GM18508 (cell line): ENCODE results near the gene TRAF3IP1.

Experiments
- ATAC-seq: cut with Tn5 transposase; IDR thresholded peaks from one replicate; pipeline ENCODE4 v1.9.1; 2021; ENCODE audit warnings: moderate number of reproducible peaks; ENCODE audit not compliant: insufficient read depth, unreplicated experiment

TRAF3IP1 gene

DNA sequence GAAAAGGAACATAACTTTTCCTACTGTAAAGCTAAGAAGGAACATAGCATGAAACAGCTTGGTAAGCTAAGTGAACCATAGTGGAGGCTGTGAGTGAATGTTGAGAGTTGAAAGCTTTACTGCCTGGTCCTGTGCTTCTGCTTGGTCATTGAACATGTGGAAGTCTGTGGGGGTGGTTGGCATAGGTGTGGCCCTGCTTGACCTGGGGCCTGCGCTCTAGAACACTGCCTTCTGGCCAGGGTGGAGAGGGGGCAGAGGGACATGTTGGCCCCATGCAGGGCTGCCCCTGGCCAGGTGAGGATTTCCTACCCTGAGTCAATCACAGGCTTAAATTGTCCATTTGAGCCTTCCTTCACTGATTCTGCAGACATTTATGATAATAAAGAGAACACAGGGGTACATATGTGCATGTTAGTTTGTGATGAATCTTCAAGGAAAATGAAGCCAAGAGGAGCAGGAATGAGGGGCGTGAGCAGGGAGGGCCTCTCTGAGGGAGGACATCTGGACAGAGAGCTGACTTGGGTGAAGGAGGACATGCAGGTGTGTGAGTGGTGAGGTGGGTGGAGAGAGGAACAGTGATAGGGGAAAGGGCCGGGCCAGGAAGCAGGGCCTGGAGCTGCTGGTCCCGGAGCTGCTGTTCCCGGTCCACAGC lies 16.6 kb downstream of the TRAF3IP1 start:
- no peak for ATAC-seq

DNA sequence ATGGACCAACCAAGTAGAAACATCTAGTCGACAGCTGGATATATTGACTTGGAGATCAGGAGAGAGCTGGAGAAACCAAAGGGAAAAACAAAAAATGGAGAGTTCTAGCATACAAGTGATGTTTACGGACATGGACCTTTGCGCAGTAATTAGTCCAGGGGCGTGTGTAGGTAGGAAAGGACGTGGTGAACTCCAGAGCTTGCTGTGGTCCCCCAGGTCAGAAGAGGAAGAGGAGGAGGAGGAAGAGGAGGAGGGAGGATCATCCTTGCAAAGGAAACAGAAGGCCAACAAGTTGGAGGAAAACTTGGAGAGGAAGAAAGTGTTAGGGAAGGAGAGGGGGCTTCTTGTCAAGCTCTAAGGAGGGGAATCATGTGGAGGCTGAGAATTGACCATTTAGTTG lies 17.5 kb downstream of the TRAF3IP1 start:
- ATAC-seq = no peak

DNA sequence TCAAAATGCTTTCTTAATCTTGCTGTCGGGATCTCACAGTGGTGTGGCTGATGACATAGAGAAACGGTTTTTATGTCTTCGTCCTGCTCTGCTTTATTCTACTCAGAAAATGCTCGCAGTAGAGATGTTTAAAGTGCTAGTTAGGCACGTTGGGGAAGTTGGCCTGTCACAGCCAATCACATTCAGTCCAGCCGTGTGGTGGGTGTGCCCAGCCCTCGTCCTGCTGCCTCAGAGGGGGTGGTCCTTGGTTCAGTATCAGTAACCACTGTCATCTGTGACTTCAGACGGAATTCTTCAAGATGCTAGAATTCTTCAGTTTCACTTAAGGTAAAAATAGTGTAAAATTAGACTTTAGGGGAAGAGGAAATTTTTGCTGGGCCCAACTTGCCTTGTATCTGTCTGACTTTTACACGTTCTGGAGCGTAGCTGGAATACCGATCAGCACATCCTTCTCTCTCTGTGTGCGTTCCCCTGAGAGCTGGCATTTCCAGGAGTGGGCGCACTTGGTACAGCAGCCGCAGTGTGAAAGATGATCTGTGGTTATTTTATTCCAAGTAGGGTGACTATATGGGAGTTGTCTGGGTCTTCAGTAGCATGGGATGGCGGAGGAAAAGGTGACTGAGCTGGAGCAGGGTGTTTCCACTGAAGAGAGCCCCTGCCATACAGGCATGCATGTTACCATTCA lies 18.5 kb downstream of the TRAF3IP1 start:
- no peak for ATAC-seq

DNA sequence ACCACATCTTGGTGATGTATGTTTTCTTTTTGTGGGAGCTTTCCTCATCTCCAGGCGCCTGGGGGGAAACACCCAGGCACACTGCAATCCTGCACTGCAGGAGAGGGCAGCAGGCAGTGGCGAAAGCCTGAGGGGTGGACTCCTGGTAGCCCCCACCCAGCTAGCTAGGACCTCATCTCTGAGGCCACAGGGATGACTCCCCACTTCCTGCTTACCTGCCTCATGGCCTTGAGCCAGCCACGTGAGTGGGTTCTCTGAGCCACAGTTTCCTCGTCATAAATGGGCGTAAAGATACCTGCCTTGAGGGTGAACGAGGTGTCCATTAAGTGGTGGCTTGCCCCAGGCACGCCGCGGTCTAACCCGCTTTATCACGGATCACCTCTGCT lies 19.1 kb downstream of the TRAF3IP1 start:
- no peak for ATAC-seq

DNA sequence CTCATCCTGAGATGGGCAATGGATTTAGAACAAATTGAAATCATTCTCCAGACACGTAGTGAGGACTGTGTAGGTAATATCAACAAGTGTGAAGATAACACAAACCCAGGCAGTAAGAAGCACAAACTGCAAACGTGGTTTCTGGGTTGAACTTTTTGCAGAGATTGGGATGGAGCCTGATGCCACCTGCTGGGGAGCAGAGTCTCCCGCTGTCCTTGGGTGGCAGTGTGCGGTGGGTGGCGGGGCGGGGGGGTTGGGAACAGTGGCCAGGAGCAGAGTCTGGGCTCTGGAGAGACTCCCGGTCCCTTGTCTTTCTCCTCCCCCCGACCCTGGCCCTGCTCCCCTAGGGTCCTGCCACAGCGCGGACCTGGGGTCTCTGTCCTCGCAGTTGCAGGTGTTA lies 19.5 kb downstream of the TRAF3IP1 start:
- ATAC-seq = no peak

DNA sequence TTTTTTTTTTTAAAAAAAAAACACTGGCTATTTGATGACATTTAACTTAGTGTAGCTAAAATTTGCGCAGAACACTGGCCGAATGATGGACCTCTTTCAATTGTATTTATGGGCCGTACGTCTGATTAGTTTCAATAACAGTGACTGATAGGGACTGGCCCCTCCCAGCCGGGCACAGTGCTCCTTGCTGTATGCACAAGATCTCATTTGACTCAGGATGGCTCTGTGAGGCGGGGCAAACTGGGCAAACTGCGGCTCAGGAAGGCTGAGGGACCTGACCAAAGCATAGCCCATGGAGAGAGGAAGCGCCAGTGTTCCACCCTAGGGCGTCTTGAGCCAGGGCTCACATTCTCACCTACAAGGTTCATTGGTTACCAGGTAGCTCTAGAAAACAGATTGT lies 21.2 kb downstream of the TRAF3IP1 start:
- no peak for ATAC-seq

DNA sequence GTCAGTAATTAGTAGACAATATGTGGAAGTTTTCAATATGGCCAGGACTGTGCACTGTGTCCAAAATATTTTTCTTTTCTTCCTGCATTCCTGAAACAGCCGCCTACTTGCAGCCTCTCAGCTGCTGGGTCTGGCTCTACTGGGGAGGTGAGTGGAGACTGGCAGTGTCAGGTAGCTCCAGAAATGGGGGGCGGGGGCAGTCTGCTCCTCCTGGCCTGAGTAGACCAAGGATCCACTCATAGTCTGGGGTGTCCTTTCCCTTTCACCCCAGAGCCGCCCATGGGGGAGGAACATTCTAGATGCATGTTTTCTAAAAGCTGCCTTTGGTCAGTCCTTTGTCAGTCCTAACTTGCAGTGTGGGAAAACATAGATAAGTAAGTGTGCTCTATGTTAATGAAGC lies 23.7 kb downstream of the TRAF3IP1 start:
- ATAC-seq = no peak

DNA sequence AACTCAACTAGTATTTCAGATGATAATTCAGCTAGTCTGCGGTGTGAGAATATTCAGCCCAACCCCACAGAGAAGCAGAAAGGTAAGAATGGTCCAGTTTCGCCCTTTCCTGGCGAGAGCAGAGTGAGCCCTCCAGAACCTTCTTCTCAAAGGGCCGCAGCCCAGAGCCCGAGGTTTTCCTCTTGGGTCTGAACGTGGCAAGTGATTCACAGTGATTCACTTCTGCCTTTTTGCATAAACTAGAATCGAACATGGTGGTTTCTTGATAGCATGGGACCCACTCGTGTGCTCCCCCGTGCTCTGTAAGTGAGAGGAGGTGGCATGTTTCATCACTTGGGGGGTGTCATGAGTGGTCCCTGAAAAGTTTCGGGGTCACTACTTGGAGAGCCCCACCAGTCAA lies 24.2 kb downstream of the TRAF3IP1 start:
- ATAC-seq = no peak

DNA sequence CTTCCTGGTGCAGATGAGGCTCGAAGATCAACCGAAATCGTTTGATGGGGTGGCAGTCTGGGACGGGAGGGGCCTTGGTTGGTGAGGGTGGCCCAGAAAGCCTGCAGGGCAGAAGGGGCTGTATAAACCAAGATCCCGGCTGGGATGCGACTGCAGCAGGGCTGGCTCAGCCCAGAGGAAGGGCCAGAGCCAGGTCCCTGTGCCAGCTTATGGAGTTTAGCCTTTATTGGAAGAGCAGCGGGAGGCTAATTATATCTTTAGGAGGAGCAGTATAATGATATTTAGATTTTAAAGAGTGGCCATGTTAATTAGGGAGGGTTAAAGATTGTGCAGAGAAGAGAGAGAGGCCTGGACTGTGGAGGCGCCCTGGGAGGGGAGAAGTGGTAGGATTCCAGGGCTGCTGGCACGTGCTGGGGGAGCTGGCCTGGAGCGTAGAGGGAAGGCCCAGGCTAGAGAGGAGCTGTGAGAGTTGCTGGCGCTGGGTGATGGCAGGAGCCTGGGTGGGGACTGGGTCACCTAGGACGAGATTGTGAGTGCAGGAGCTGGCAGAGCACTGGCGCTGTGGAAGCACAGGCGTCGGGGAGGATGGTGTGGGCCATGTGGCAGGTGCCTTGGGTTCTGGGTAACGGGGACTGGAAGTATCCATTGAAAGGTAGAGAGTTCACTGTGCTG lies 25.1 kb downstream of the TRAF3IP1 start:
- no peak for ATAC-seq

DNA sequence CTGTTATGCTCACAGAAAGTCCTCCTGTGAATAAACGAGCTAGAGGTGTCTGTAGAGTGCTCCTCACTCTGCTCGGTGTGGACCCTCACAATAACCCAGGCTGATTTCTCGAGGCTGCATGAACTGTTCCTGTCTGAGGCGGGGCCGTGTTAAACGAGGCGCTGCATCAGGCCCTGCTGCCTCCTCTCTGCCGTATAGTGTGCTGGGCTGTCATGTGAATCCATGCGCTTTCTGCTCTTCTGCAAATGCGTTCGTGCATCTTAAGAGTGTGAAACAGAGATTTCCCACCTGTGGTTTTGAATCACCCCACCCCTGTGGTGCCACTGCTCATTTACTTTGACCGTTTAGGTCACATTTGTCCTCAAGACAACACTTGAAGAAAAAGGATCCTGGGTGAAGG lies 26.2 kb downstream of the TRAF3IP1 start:
- no peak for ATAC-seq

DNA sequence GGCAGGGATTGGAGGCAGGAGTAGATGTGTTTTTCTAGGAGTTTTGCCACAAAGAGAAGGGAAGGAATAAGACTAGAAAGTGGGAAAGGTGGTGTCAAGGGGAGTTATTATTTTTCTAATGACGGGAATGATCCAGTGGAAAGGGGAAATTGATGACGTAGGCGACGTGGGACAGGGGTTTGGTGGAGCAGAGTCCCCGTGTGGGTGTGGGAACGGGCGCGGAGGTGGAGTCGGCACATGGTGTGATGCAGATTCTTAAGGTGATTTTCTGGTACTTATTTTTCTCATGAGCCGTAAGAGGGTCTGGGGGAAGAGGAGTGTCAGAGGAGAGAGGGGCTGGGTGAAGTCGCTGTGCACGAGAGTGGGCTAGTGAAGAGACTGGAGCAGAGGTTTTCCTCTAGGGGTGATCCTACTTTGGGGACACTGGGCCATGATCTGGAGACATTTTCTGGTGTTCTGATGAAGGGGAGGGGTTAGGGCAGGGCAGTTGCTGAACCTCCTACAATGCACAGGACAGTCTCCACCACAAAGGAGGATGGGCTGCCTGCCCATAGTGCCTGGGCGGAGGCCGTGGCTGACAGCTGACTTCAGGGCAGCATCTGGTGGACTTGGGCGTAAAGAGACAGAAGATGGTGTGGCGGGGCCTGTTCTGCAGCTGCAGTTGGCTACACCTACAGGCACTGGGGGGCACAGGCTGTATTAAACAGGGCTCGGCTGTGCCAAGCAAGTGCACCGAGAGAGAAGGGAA lies 30.0 kb downstream of the TRAF3IP1 start:
- no peak for ATAC-seq

DNA sequence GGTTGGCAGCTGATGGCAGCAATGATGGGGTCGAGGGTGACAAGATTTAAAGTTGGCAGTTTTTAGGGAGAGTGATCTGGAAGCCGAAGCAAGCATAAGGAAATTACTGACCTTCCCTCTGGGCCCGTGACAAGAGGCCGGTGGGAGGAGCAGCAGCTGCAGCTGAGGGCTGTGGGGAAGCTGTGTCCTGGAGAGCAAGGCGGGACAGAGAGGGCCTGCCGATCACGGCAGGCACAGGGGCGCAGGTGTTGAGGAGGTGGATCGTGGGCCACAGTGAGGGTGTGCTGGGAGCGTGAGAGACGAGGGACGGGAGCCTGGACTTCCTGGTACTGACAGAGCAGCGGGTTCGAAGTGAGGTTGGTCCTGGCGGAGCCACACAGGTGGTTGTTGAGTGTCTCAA lies 31.0 kb downstream of the TRAF3IP1 start:
- no peak for ATAC-seq

DNA sequence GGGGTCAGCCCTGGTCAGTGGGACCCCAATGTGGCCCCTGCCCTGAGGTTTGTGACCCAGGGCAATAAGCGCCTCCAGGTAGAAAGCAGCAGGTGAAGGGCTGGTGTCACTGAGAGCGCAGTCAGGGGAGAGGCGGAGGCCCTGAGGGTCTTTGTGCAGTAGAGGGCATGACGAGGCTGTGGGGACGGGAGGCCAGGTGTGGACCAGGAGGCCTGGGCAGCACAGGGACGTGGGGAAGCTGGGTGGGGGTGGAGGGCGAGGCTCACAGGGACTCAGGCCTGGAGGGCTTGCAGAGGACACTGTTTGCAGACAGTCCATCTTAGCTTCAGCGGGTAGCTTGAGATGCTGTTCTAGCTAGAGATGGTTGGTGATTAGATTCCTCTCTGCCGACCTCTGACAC lies 32.0 kb downstream of the TRAF3IP1 start:
- no peak for ATAC-seq

DNA sequence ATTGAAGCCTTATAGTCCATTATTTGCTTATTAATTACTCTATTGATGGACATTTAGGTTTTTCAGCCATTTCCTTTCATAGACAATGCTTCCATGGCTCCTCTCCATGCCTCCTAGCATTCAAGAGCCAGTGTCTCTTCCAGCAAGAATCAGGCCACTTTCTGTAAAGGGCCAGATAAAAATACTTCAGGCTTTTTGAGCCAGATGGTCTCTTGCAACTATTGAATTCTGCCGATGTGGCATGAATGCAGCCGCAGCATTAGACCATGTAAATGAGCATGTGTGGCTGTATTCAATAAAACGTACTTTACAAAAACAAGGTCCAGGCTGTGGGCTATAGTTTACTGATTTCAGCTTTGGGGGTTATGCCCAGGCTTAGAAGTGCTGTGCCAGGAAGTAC lies 38.5 kb downstream of the TRAF3IP1 start:
- no peak for ATAC-seq

DNA sequence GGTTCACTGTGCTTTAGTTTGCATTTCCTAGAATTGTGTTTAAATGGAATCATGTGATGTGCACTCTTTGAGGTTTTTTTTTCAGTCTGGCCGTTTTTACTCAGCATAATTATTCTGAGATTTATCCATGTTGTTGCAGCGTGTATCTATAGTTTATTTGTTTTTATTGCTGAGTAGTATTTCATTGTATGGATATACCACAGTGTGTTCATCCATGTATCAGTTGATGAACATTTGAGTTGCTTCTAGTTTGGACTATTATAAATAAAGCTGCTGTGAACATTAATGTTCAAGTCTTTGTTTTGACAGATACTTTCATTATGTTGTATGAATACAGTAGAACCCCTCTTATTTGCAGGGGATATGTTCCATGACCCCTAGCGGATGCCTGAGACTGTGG lies 39.1 kb downstream of the TRAF3IP1 start:
- no peak for ATAC-seq

DNA sequence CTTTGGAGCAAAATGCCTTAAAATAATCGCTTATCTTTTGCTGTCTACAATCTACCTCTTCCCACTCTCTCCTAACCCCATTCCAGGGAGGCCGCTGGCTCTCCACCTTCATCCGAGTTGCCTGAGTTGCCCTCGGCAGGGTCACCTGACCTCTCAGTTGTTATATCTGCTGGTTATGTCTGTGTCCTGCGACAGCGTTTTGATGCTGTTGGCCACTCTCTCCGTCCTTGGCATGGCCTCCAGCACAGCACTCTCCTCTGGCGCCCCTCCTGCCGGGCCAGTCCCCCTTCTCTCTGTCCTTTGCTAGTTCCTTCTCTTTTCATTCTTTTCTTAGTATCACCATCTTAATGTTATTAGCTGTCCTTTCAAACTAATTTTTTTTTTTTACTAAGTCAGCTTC lies 41.6 kb downstream of the TRAF3IP1 start:
- ATAC-seq = no peak

DNA sequence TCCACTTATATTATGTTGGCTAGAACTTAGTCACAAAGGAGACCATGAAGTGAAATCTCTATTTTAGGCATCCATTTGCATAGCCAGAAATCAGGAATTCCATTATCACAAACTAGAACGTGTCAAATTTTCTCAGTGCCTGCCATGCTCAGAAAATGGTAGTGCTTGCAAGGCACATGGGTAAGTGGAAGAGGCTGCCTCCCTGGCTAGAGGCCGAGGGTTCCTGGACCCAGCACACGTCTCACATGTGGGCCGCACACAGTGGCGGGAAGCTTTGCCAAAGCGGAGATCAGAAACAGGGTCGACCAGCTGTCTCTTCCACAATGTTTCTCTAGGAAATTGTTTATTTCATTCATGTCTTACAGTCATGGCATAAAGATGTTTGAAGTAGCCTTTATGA lies 42.3 kb downstream of the TRAF3IP1 start:
- ATAC-seq = no peak

DNA sequence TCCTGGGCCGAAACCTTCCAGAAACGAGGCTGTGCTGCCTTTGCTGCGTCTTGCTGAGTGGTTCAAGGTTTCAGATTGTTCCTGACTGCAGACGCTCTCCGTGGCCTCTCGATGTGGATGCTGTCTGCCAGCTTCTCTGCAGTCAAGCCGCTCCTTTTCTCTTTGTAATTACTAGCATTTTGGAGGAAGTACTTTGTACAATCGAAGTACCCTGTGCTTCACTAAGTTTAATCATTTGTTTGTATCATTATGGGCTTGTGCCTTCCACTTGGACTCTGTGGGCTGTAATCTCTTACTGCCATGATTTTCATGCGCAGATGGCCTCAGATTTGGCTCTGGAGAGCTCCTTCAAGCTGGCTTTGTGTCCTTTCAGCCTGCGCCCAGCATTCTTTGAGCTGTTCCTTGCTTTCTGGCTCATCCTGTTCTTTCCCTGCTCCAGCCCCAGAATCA lies 49.3 kb downstream of the TRAF3IP1 start:
- no peak for ATAC-seq

DNA sequence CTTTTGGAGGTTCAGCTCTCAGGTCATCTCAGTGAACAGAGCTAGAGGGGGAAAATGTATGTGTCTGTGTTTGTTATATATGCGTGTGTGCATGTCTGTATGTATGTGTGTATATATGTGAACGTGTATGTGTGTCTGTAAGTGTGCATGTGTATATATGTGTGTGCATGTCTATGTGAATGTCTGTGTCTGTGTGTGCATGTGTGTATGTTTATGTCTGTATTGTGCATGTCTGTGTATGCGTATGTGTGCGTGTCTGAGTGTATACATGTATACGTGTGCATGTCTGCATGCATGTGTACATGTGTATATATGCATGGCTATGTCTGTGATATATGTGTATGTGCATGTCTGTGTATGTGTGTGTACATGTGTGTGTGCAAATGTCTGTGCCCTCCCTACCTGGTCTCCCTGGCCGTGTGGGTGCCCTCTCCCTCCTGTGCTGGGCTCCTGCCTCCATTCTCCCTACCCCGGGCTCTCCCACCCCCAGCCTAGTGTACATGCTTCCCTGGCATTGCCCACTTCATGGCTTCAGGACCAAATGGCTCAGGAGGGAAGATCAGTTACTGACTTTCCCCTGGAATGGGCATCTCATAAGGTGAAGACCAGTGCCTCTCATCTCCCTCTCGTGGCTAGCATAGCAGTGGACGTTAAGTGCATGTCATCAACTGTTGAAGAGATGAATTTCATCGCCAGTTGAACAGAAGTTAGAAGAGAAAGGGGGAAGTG lies 49.9 kb downstream of the TRAF3IP1 start:
- ATAC-seq = no peak

DNA sequence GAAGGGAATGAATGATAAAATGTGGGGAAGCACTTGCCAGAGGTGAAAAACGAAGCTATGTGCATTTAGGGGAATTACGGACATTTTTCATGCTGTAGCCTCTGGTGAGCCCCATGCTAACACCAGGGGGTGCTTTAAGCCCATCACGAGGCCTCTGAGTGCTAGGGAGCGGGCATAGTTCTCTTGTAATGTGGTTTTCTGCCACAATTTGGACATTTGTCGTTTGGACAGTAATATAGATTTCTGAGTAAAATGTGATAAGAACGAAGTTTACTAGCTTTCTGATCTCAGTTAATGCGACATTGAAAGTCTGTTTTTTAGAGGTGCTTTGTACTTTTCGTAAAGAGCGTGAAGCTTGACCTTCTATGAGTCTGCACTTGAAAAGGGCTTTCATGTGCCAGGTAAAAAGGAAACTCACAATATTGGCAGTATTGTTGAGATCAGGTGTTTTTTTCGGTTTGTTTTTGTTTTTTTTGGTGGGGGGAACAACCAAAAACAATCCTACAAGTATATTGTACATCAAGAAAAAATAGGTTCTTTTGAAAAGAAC lies 50.6 kb downstream of the TRAF3IP1 start:
- no peak for ATAC-seq
